Prostate gland (tissue), 2 donors: Measurements from ENCODE around the gene KDM5A.

Source experiments
- POLR2A ChIP-seq: fragments of 450-650 bp; IDR thresholded peaks from one replicate; pipeline ENCODE4 v1.6.1; 2016; ENCODE audit warnings: antibody characterized with exemption, mild to moderate bottlenecking
- TF ChIP-seq, protein P1 (sequence below), 4 experiments: fragments of 200-600 bp in 2 of 4; fragments of 450-650 bp in 2 of 4; sonication (generic) in 2 of 4; IDR thresholded peaks; 1 replicate in 3 of 4; 2 replicates in 1 of 4; pipeline ENCODE4 v1.5.1; 2016 to 2019; ENCODE audit warnings: antibody characterized with exemption in 4 of 4, mild to moderate bottlenecking in 2 of 4, moderate library complexity in 2 of 4

DNA sequence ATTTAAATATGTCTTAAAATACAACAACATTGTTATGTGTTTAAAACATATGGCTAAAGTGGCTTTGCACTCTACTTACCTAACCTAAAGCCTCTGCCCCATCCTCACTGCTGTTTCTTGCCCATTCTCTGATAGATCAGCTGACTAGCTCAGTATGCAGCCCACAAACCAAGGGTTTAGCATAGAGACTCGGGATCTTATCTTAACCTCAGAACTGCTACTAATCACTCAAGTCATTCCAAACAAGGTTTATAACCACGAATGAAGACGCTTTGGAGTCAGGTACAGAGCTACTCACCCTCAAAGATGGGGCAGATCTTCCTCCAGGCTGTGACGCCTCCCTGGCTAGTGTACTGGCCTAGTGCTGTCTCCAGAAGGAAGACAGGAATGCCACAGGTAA, 145.7 kb downstream of the KDM5A start:
- TF ChIP-seq, protein P1, sequence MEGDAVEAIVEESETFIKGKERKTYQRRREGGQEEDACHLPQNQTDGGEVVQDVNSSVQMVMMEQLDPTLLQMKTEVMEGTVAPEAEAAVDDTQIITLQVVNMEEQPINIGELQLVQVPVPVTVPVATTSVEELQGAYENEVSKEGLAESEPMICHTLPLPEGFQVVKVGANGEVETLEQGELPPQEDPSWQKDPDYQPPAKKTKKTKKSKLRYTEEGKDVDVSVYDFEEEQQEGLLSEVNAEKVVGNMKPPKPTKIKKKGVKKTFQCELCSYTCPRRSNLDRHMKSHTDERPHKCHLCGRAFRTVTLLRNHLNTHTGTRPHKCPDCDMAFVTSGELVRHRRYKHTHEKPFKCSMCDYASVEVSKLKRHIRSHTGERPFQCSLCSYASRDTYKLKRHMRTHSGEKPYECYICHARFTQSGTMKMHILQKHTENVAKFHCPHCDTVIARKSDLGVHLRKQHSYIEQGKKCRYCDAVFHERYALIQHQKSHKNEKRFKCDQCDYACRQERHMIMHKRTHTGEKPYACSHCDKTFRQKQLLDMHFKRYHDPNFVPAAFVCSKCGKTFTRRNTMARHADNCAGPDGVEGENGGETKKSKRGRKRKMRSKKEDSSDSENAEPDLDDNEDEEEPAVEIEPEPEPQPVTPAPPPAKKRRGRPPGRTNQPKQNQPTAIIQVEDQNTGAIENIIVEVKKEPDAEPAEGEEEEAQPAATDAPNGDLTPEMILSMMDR (IDR thresholded peaks at IDR 0.05) = no peak
- TF ChIP-seq POLR2A = no peak
